GDM1 (cell line): ENCODE measurements around the gene GDF9.

Source experiments
- DNase-seq: peaks from one replicate; lab custom pipeline; 2025; lab: John Stamatoyannopoulos, UW

Gene GDF9

GRCh38 chr5:132816554-132816953 lies 49.7 kb downstream of the GDF9 start:
- no peak for DNase-seq

GRCh38 chr5:132816083-132816482 lies 50.2 kb downstream of the GDF9 start:
- DNase-seq: no peak

GRCh38 chr5:132815454-132815853 lies 50.8 kb downstream of the GDF9 start:
- DNase-seq: no peak

- DNase-seq: no peak
Measured at GRCh38 chr5:132814503-132815294, 51.6 kb downstream of the GDF9 start.

GRCh38 chr5:132813599-132814502 lies 52.4 kb downstream of the GDF9 start:
- DNase-seq: no peak

- no peak for DNase-seq
Measured at GRCh38 chr5:132812781-132813598, 53.3 kb downstream of the GDF9 start, which contains the start of gene SOWAHA. Gene SOWAHA (plus strand): TSS chr5:132813302. CDS start chr5:132813622, 320 bp downstream.

GRCh38 chr5:132812123-132812765 lies 54.0 kb downstream of the GDF9 start:
- DNase-seq: no peak
